HepG2 (cell line): ENCODE data around the gene ACAP2. TPM values are rescaled to one million over a fixed set of nuclear protein-coding genes. Genes with fewer than 3 reads are reported as not detected.

Source experiments
- ARNT ChIP-seq: fragments of 450-650 bp; IDR thresholded peaks from 2 replicates; pipeline ENCODE4 v1.6.1; 2017
- ARNT2 ChIP-seq: sonication (generic); formaldehyde crosslinking; IDR thresholded peaks from 2 replicates; pipeline ENCODE4 v1.8.0; 2022; ENCODE audit warnings: mild to moderate bottlenecking, low read depth, missing genetic modification reagents, moderate library complexity
- ATF1 ChIP-seq: IDR thresholded peaks from 2 replicates; pipeline ENCODE4 v1.6.1; 2016; ENCODE audit warnings: mild to moderate bottlenecking, control low read depth
- BCL6 ChIP-seq: IDR thresholded peaks from 2 replicates; pipeline ENCODE4 v1.6.1; 2016; ENCODE audit warnings: missing genetic modification reagents, missing compliant biosample characterization
- CBFB ChIP-seq: sonication (generic); formaldehyde crosslinking; IDR thresholded peaks from 2 replicates; pipeline ENCODE4 v1.4.0; 2020; ENCODE audit warnings: missing genetic modification reagents
- DMTF1 ChIP-seq: sonication (generic); formaldehyde crosslinking; IDR thresholded peaks from 2 replicates; pipeline ENCODE4 v1.4.0; 2020; ENCODE audit warnings: mild to moderate bottlenecking, missing genetic modification reagents
- FOXA3 ChIP-seq: IDR thresholded peaks from 2 replicates; pipeline ENCODE4 v1.6.1; 2016; ENCODE audit warnings: missing genetic modification reagents, missing compliant biosample characterization
- FOXO1 ChIP-seq: sonication (generic); formaldehyde crosslinking; IDR thresholded peaks from 2 replicates; pipeline ENCODE4 v1.4.0; 2020; ENCODE audit warnings: missing genetic modification reagents
- GTF3A ChIP-seq: sonication (generic); formaldehyde crosslinking; conservative IDR thresholded peaks from 2 replicates; pipeline ENCODE4 v1.4.0; 2020; ENCODE audit warnings: mild to moderate bottlenecking, missing genetic modification reagents
- HNRNPUL1 ChIP-seq: fragments of 200-400 bp; formaldehyde crosslinking; IDR thresholded peaks from 2 replicates; pipeline ENCODE4 v1.6.1; 2017; ENCODE audit warnings: low read depth, mild to moderate bottlenecking, low read length, moderate library complexity
- MEF2D ChIP-seq: sonication (generic); formaldehyde crosslinking; IDR thresholded peaks from 2 replicates; pipeline ENCODE4 v1.5.1; 2020; ENCODE audit warnings: mild to moderate bottlenecking, missing genetic modification reagents
- NCOA1 ChIP-seq: sonication (generic); formaldehyde crosslinking; IDR thresholded peaks from 2 replicates; pipeline ENCODE4 v1.9.0; 2021; ENCODE audit warnings: missing genetic modification reagents
- NFKB2 ChIP-seq: sonication (generic); formaldehyde crosslinking; IDR thresholded peaks from 2 replicates; pipeline ENCODE4 v1.4.0; 2020; ENCODE audit warnings: missing genetic modification reagents, borderline replicate concordance
- RFX3 ChIP-seq: IDR thresholded peaks from 2 replicates; pipeline ENCODE4 v1.6.1; 2016; ENCODE audit warnings: missing biosample characterization, missing genetic modification reagents
- STAT5B ChIP-seq: sonication (generic); formaldehyde crosslinking; IDR thresholded peaks from 2 replicates; pipeline ENCODE4 v1.4.0; 2020; ENCODE audit warnings: missing genetic modification reagents
- TCF12 ChIP-seq, 2 experiments: fragments of 450-650 bp in 1 of 2; sonication (generic) in 1 of 2; formaldehyde crosslinking in 1 of 2; IDR thresholded peaks; 2 replicates each; pipeline versions ENCODE4 v1.6.1 to v1.8.0; 2017 to 2022; ENCODE audit warnings: antibody characterized with exemption in 1 of 2, mild to moderate bottlenecking in 1 of 2, missing genetic modification reagents in 1 of 2, moderate library complexity in 1 of 2
- YEATS2 ChIP-seq: sonication (generic); formaldehyde crosslinking; IDR thresholded peaks from 2 replicates; pipeline ENCODE4 v1.4.0; 2020; ENCODE audit warnings: missing genetic modification reagents, borderline replicate concordance
- ZBTB34 ChIP-seq: sonication (generic); formaldehyde crosslinking; IDR thresholded peaks from 2 replicates; pipeline ENCODE4 v1.8.0; 2022; ENCODE audit warnings: mild to moderate bottlenecking, missing genetic modification reagents
- ZBTB7A ChIP-seq: sonication (generic); formaldehyde crosslinking; IDR thresholded peaks from 2 replicates; pipeline ENCODE4 v1.8.0; 2022; ENCODE audit warnings: mild to moderate bottlenecking, missing genetic modification reagents
- ZC3H4 ChIP-seq: sonication (generic); formaldehyde crosslinking; IDR thresholded peaks from 2 replicates; pipeline ENCODE4 v1.4.0; 2020; ENCODE audit warnings: missing genetic modification reagents, borderline replicate concordance
- ZFP91 ChIP-seq: sonication (generic); formaldehyde crosslinking; IDR thresholded peaks from 2 replicates; pipeline ENCODE4 v1.9.0; 2022; ENCODE audit warnings: missing genetic modification reagents, mild to moderate bottlenecking, borderline replicate concordance
- ZKSCAN1 ChIP-seq: fragments of 150-350 bp; IDR thresholded peaks from 2 replicates; pipeline ENCODE4 v1.6.1; 2014; ENCODE audit warnings: low read length
- ZNF781 ChIP-seq: sonication (generic); formaldehyde crosslinking; IDR thresholded peaks from 2 replicates; pipeline ENCODE4 v1.5.1; 2020; ENCODE audit warnings: borderline replicate concordance, mild to moderate bottlenecking, missing genetic modification reagents; ENCODE audit errors: not compliant biosample characterization
- polyA plus RNA-seq, 8 experiments: library from polyadenylated mRNA; depleted of rRNA in 3 of 8; stranded (reverse) in 7 of 8; unstranded in 1 of 8; fragments of >200 nt; fragmentation: Illumina TruSeq in 4 of 8; extraction: Trizol in 4 of 8; gene quantifications; 2 replicates each; pipeline versions ENCODE4 v1.2.1 to v1.2.3, GENCODE V29; 2011 to 2016; ENCODE audit warnings: low read depth in 4 of 8, missing spikeins in 1 of 8, mixed read lengths in 1 of 8; ENCODE audit not compliant: insufficient read depth in 1 of 8
- total RNA-seq, 5 experiments: library from RNA; depleted of rRNA; stranded (reverse); fragments of >200 nt; fragmentation: Illumina TruSeq; extraction: Trizol; gene quantifications; 2 replicates each; pipeline ENCODE4 v1.2.3, GENCODE V29; 2016; ENCODE audit warnings: low read depth in 1 of 5

Gene ACAP2
- total and polyA plus RNA-seq, 2 of the 13 experiments (the other 11 are each of a cell fraction or from before 2014, with no cell fraction given) = 7.3 to 23.9 TPM

GRCh38 chr3:195259475-195260279 lies 183.1 kb downstream of the ACAP2 start (continued):
- TF ChIP-seq RFX3 (CRISPR knock-in tag) = no peak
- peak; percentile 91; the same call in 1 of the 2 replicates for TF ChIP-seq GTF3A (CRISPR knock-in tag)
- peak; percentile 54 for TF ChIP-seq YEATS2 (CRISPR knock-in tag)
- peak; percentile 23; the same call in 1 of the 2 replicates for TF ChIP-seq HNRNPUL1
- peak; percentile 86 for TF ChIP-seq ARNT2 (CRISPR knock-in tag)
- no peak for TF ChIP-seq TCF12 (IDR thresholded peaks at IDR 0.05)
- TF ChIP-seq TCF12 (CRISPR knock-in tag; IDR thresholded peaks at IDR 0.05) = peak; percentile 74; the same call in 1 of the 2 replicates
- TF ChIP-seq DMTF1 = 0 out of 2 replicates have a peak, but pooled peaks have one; percentile 48
- TF ChIP-seq ZNF781 (CRISPR knock-in tag) = peak; percentile 86
- no peak for TF ChIP-seq ZC3H4 (CRISPR knock-in tag)
- TF ChIP-seq MEF2D (CRISPR knock-in tag) = peak; percentile 74; the same call in 1 of the 2 replicates
- TF ChIP-seq ZBTB7A (CRISPR knock-in tag) = peak; percentile 18
- TF ChIP-seq FOXA3 (CRISPR knock-in tag) = peak; percentile 56
- TF ChIP-seq ATF1 (CRISPR knock-in tag) = no peak
- peak; percentile 78; the same call in 1 of the 2 replicates for TF ChIP-seq FOXO1
- TF ChIP-seq ZKSCAN1 = no peak
- no peak for TF ChIP-seq ARNT
- no peak for TF ChIP-seq STAT5B (CRISPR knock-in tag)
- peak; percentile 76 for TF ChIP-seq ZFP91
- peak; percentile 85 for TF ChIP-seq NFKB2 (CRISPR knock-in tag)
- TF ChIP-seq CBFB (CRISPR knock-in tag) = peak; percentile 21; the same call in 1 of the 2 replicates
- 0 out of 2 replicates have a peak, but pooled peaks have one; percentile 76 for TF ChIP-seq NCOA1 (CRISPR knock-in tag)
- TF ChIP-seq ZBTB34 (CRISPR knock-in tag) = no peak; the same call in 1 of the 2 replicates
- peak; percentile 88 for TF ChIP-seq BCL6 (CRISPR knock-in tag)
